ENCODE results near the gene YTHDF1.

Gene YTHDF1

DNA sequence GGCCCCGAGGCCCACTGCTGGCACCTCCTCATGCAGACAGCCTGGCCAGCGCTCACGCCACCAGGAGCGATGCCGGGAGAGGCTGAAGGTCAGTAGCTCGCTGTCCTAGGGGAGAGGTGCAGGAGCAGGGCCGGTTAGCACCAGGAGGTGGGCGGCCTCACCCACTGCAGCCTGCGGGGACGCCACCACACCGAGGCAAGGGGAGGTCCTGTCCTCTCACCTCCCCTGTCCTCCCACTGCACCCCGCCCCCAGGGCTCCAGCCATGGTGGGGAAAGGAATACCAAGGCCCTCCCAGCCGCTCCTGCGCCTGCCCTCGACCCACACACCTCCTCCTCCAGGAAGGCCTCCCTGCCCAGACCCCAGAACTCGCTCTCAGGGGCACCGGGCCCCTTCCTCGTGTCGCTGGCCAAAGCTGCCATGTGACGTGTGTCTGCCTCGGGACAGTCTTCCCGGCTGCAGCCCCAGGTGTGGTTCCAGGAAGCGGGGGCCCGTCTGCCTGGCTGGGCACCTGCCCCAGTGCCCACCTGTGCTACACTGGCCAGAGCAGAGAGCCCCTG is 31.8 kb upstream of the YTHDF1 start:
- Histone ChIP-seq H2BK5ac (ENCODE audit: low read depth, low read length, poor library complexity, severe bottlenecking) (peak overlapping the region; percentile 35), H3K18ac (ENCODE audit: low read depth in 1 of 2, low read length in 2 of 2) (no peak overlapping the region), H3K14ac (ENCODE audit: low read length in 2 of 2) (no peak overlapping the region), H3K4me2 (ENCODE audit: low read length, poor library complexity, severe bottlenecking) (no peak overlapping the region), H3K36me3 (ENCODE audit: control insufficient read depth in 1 of 2, insufficient read depth in 2 of 2, low read depth in 1 of 2, low read length in 2 of 2) (peaks cover 0 to 68% of the 10 kb centered on the region in 2 experiments), H3K4ac (ENCODE audit: low read depth in 1 of 2, low read length in 2 of 2) (no peak overlapping the region), H3K27ac (ENCODE audit: low read length, poor library complexity, severe bottlenecking) (no peak overlapping the region), H3K9me3 (ENCODE audit: control insufficient read depth, low read length) (no peaks in the 10 kb centered on the region), H2AFZ (ENCODE audit: low read depth, low read length) (no peak overlapping the region), H3K79me1 (replicated peaks; ENCODE audit: low read length, poor library complexity, severe bottlenecking) (peaks cover 16% of the 10 kb centered on the region), H3K4me3 (ENCODE audit: insufficient read depth in 1 of 2, low read depth in 1 of 2, low read length in 2 of 2) (peak overlapping the region in 1 of 2 experiments; percentile 24), H2BK120ac (ENCODE audit: low read depth, low read length) (no peak overlapping the region), H3K23ac (ENCODE audit: low read length in 2 of 2) (no peak overlapping the region), H3K9ac (ENCODE audit: low read length) (no peak overlapping the region), H4K8ac (ENCODE audit: low read length) (no peak overlapping the region), H2BK12ac (ENCODE audit: low read length in 2 of 2) (no peak overlapping the region), H2AK5ac (ENCODE audit: low read length, severe bottlenecking) (peak overlapping the region; percentile 90), H4K91ac (ENCODE audit: low read length) (no peak overlapping the region), H3K4me1 (ENCODE audit: control insufficient read depth, insufficient read depth, low read depth, low read length) (peaks cover 61% of the 10 kb centered on the region), H3K27me3 (ENCODE audit: control insufficient read depth in 1 of 2, insufficient read depth in 1 of 2, low read length in 2 of 2) (peaks cover 8 to 69% of the 10 kb centered on the region in 2 experiments), H2BK15ac (ENCODE audit: low read depth, poor library complexity, severe bottlenecking) (no peak overlapping the region)
- WGBS: 83% methylated on average over 24 of the region's 24 CpGs
- DNase-seq: no peak

DNA sequence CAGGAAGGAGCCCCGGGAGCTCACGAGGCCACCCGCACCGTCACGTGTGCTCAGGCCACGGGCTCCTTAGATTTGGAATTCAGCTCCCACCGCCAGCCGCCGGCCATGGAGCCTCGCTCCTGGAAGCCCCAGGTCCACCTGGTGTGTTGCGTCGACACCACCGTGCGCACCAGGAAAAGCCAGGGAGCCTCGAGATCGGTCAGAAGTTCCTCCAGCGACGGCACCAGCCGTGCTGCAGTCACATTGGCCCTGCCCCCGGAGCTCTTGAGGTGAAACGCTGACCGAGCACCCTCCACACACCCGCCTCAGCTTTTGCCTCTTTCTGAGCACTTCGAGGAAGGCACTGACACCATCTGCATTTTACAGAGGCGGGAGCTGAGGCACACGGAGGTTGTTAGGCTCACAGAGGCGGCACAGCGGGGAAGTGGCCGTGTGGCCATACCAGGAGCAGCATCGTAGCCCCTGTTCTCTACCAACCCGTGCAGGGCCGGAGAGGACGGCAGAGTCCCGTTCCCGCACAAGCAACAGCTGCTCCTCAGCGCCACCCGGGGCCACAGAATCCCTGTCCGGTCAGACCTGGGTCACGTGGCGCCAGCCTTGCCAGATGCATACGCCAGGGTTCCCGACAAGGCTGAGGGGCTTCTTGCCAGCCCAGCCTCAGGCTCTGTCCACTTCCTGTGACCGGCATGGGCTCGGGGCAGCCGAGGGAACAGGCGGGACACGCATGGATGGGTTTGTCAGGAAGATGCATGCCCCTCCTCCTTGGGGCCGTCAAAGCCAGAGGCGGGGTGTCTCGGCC is 30.8 kb upstream of the YTHDF1 start:
- no peak overlapping the region for H3K4me3 ChIP-seq (ENCODE audit: insufficient read depth in 1 of 2, low read depth in 1 of 2, low read length in 2 of 2)
- H2AK5ac ChIP-seq (ENCODE audit: low read length, severe bottlenecking): peak overlapping the region; percentile 24
- no peaks in the 10 kb centered on the region for H3K9me3 ChIP-seq (ENCODE audit: control insufficient read depth, low read length)
- no peak overlapping the region for H3K9ac ChIP-seq (ENCODE audit: low read length)
- H3K18ac ChIP-seq (ENCODE audit: low read depth in 1 of 2, low read length in 2 of 2): peak overlapping the region in 1 of 2 experiments; percentile 13
- peaks cover 55% of the 10 kb centered on the region for H3K4me1 ChIP-seq (ENCODE audit: control insufficient read depth, insufficient read depth, low read depth, low read length)
- H3K36me3 ChIP-seq (ENCODE audit: control insufficient read depth in 1 of 2, insufficient read depth in 2 of 2, low read depth in 1 of 2, low read length in 2 of 2): peaks cover 0 to 76% of the 10 kb centered on the region in 2 experiments
- H2BK120ac ChIP-seq (ENCODE audit: low read depth, low read length): no peak overlapping the region
- H2AFZ ChIP-seq (ENCODE audit: low read depth, low read length): no peak overlapping the region
- H3K14ac ChIP-seq (ENCODE audit: low read length in 2 of 2): peak overlapping the region in 1 of 2 experiments; percentile 1
- no peak overlapping the region for H4K91ac ChIP-seq (ENCODE audit: low read length)
- no peak overlapping the region for H3K27ac ChIP-seq (ENCODE audit: low read length, poor library complexity, severe bottlenecking)
- peak overlapping the region; percentile 14 for H3K4me2 ChIP-seq (ENCODE audit: low read length, poor library complexity, severe bottlenecking)
- H3K79me1 ChIP-seq (replicated peaks; ENCODE audit: low read length, poor library complexity, severe bottlenecking): peaks cover 13% of the 10 kb centered on the region
- H4K8ac ChIP-seq (ENCODE audit: low read length): peak overlapping the region; percentile 48
- H2BK15ac ChIP-seq (ENCODE audit: low read depth, poor library complexity, severe bottlenecking): no peak overlapping the region
- H3K27me3 ChIP-seq (ENCODE audit: control insufficient read depth in 1 of 2, insufficient read depth in 1 of 2, low read length in 2 of 2): peaks cover 0 to 65% of the 10 kb centered on the region in 2 experiments
- peak overlapping the region in 1 of 2 experiments; percentile 40 for H3K23ac ChIP-seq (ENCODE audit: low read length in 2 of 2)
- no peak overlapping the region for H2BK12ac ChIP-seq (ENCODE audit: low read length in 2 of 2)
- no peak for DNase-seq
- no peak overlapping the region for H3K4ac ChIP-seq (ENCODE audit: low read depth in 1 of 2, low read length in 2 of 2)
- 38% methylated on average over 47 of the region's 50 CpGs for WGBS
- H2BK5ac ChIP-seq (ENCODE audit: low read depth, low read length, poor library complexity, severe bottlenecking): no peak overlapping the region

DNA sequence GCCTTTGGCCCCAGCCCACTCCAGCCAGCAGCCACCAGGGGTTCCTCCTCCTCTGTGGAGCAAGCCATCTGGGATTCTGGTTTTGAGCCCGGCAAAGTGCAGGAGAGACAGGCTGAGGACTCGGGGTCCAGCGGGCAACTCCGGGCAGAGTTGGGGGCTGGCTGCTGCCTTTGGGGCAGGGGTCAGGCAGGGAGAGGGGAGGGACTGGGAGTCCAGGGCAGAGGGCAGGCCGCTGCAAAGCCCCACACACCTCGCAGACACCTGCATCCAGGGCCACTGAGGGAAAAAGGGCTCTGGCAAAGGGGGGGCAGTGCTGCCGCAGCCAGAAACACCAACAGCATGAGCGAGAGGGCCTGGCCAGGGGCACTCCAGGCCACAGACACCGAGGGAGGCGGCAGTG is 28.5 kb upstream of the YTHDF1 start:
- Histone ChIP-seq H3K4me3 (ENCODE audit: insufficient read depth in 1 of 2, low read depth in 1 of 2, low read length in 2 of 2) (peak overlapping the region in 1 of 2 experiments; percentile 24), H3K4ac (ENCODE audit: low read depth in 1 of 2, low read length in 2 of 2) (no peak overlapping the region), H3K14ac (ENCODE audit: low read length in 2 of 2) (no peak overlapping the region), H3K23ac (ENCODE audit: low read length in 2 of 2) (no peak overlapping the region), H3K36me3 (ENCODE audit: control insufficient read depth in 1 of 2, insufficient read depth in 2 of 2, low read depth in 1 of 2, low read length in 2 of 2) (peaks cover 0 to 75% of the 10 kb centered on the region in 2 experiments), H3K9me3 (ENCODE audit: control insufficient read depth, low read length) (no peaks in the 10 kb centered on the region), H2AFZ (ENCODE audit: low read depth, low read length) (no peak overlapping the region), H3K79me1 (replicated peaks; ENCODE audit: low read length, poor library complexity, severe bottlenecking) (peaks cover 7% of the 10 kb centered on the region), H2BK5ac (ENCODE audit: low read depth, low read length, poor library complexity, severe bottlenecking) (no peak overlapping the region), H3K18ac (ENCODE audit: low read depth in 1 of 2, low read length in 2 of 2) (no peak overlapping the region), H2BK12ac (ENCODE audit: low read length in 2 of 2) (no peak overlapping the region), H3K4me1 (ENCODE audit: control insufficient read depth, insufficient read depth, low read depth, low read length) (peaks cover 50% of the 10 kb centered on the region), H3K27me3 (ENCODE audit: control insufficient read depth in 1 of 2, insufficient read depth in 1 of 2, low read length in 2 of 2) (peaks cover 0 to 57% of the 10 kb centered on the region in 2 experiments), H3K4me2 (ENCODE audit: low read length, poor library complexity, severe bottlenecking) (no peak overlapping the region), H2AK5ac (ENCODE audit: low read length, severe bottlenecking) (no peak overlapping the region), H3K9ac (ENCODE audit: low read length) (no peak overlapping the region), H2BK15ac (ENCODE audit: low read depth, poor library complexity, severe bottlenecking) (no peak overlapping the region), H4K91ac (ENCODE audit: low read length) (no peak overlapping the region), H4K8ac (ENCODE audit: low read length) (no peak overlapping the region), H2BK120ac (ENCODE audit: low read depth, low read length) (no peak overlapping the region), H3K27ac (ENCODE audit: low read length, poor library complexity, severe bottlenecking) (no peak overlapping the region)
- DNase-seq: no peak
- 93% methylated on average over 10 of the region's 10 CpGs for WGBS

DNA sequence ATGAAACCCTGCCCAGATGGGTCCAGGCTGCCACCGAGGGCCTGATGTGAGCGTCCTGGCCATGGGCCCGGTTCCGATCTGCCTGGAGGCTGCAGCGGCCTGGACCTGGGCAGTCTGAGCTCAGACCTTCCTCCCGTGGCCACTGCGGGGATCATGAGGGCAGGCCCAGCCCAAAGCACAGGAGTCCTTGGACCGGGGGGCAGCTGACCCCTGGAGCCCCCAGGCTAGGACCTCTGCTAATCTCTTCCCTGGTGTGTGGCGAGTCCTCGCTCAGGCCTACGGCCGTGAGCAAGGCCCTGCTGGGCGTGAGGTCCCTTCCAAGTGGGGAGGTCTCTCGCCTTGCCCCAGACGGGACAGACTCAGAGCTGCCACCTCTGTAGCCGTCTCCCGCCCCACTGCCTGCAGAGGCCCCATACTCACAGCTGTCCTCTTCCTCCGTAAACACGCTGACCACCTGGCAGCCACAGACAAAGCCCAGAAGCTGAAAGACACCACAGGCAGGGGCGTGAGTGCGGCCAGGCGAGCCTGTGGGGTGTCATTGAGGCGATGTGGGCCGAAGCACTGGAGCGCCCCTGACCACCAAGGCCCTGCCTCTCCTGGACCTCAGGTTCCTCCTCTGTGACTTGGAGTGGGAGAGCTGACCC is 27.8 kb upstream of the YTHDF1 start:
- Histone ChIP-seq H2BK120ac (ENCODE audit: low read depth, low read length) (no peak overlapping the region), H3K4me3 (ENCODE audit: insufficient read depth in 1 of 2, low read depth in 1 of 2, low read length in 2 of 2) (no peak overlapping the region), H3K9ac (ENCODE audit: low read length) (no peak overlapping the region), H3K14ac (ENCODE audit: low read length in 2 of 2) (no peak overlapping the region), H3K27ac (ENCODE audit: low read length, poor library complexity, severe bottlenecking) (no peak overlapping the region), H4K8ac (ENCODE audit: low read length) (no peak overlapping the region), H4K91ac (ENCODE audit: low read length) (no peak overlapping the region), H3K4me1 (ENCODE audit: control insufficient read depth, insufficient read depth, low read depth, low read length) (peaks cover 48% of the 10 kb centered on the region), H3K23ac (ENCODE audit: low read length in 2 of 2) (no peak overlapping the region), H3K27me3 (ENCODE audit: control insufficient read depth in 1 of 2, insufficient read depth in 1 of 2, low read length in 2 of 2) (peaks cover 0 to 49% of the 10 kb centered on the region in 2 experiments), H3K79me1 (replicated peaks; ENCODE audit: low read length, poor library complexity, severe bottlenecking) (peaks cover 6% of the 10 kb centered on the region), H3K18ac (ENCODE audit: low read depth in 1 of 2, low read length in 2 of 2) (no peak overlapping the region), H2AFZ (ENCODE audit: low read depth, low read length) (no peak overlapping the region), H2BK5ac (ENCODE audit: low read depth, low read length, poor library complexity, severe bottlenecking) (no peak overlapping the region), H3K4me2 (ENCODE audit: low read length, poor library complexity, severe bottlenecking) (no peak overlapping the region), H3K36me3 (ENCODE audit: control insufficient read depth in 1 of 2, insufficient read depth in 2 of 2, low read depth in 1 of 2, low read length in 2 of 2) (peaks cover 0 to 74% of the 10 kb centered on the region in 2 experiments), H2AK5ac (ENCODE audit: low read length, severe bottlenecking) (no peak overlapping the region), H2BK15ac (ENCODE audit: low read depth, poor library complexity, severe bottlenecking) (peak overlapping the region; percentile 74), H3K4ac (ENCODE audit: low read depth in 1 of 2, low read length in 2 of 2) (no peak overlapping the region), H2BK12ac (ENCODE audit: low read length in 2 of 2) (peak overlapping the region in 1 of 2 experiments; percentile 22), H3K9me3 (ENCODE audit: control insufficient read depth, low read length) (no peaks in the 10 kb centered on the region)
- 89% methylated on average over 25 of the region's 25 CpGs for WGBS
- DNase-seq: no peak

Data from mesenchymal stem cell (in vitro differentiated cells and primary cell).